ENCODE results near the gene MUC2.
A peak's percentile ranks its signal among the peaks of the same experiment; 100 is the strongest.

MUC2 gene

DNA sequence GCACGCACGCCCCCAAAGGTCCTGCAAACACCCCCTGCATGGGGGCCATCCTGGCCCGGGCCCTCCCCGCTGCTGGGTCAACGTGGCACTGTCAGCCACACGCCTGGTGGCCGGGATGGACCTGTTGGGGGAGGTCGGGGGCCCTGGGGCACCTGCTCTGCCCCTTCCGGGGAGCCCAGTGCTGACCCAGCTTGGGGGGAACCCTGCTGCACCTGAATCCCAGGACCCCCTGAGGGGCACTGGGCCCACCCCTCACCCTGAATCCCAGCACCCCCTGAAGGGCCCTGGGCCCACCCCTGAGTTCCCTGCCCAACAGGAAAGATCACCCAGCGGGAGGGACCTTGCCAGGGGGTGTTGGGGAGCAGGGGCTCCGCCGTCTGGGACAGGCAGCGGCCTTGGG lies 37.7 kb upstream of the MUC2 start:
- no peak for DNase-seq (ENCODE audit: low spot score)

- no peak for DNase-seq (ENCODE audit: low spot score)
Observed at GRCh38 chr11:1037506-1038055, 37.1 kb upstream of the MUC2 start.

DNA sequence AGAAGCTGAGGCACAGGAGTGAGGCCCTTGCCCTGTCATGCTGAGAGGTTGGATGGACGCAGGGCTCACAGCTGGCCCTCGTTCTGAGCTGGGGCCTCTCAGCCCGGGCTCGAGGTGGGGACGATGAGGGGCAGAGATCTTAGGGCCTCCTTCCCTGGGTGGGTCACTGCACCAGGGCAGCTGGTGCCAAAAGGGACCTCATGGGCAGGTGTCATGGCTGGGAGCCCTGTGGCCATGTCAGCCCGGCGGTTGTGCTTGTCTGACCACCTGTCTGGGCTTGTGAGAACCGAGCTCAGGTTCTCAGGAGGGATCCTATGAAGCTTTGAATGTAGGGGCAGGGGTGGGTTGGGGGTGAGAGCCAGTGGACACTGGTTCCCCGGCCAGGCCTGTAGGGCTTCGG lies 36.3 kb upstream of the MUC2 start:
- DNase-seq (ENCODE audit: low spot score), result no peak

DNA sequence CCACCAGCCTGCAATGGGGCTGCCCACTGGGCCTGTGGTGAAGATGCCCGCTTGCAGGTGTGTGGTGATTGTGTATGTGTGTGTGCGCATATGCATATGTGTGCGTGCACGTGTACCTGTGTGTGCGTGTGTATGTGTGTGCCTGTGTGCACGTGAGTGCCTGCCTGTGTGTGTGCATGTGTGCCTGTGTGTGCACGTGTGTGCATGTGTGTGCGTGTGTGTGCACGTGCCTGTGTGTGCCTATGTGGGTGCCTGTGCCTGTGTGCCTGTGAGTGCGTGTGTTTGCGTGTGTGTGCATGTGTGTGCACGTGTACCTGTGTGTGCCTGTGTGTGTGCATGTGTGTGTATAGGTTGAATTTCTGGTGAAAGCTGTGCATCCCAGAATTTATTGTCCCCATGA lies 35.8 kb upstream of the MUC2 start:
- DNase-seq (ENCODE audit: low spot score), result no peak

DNA sequence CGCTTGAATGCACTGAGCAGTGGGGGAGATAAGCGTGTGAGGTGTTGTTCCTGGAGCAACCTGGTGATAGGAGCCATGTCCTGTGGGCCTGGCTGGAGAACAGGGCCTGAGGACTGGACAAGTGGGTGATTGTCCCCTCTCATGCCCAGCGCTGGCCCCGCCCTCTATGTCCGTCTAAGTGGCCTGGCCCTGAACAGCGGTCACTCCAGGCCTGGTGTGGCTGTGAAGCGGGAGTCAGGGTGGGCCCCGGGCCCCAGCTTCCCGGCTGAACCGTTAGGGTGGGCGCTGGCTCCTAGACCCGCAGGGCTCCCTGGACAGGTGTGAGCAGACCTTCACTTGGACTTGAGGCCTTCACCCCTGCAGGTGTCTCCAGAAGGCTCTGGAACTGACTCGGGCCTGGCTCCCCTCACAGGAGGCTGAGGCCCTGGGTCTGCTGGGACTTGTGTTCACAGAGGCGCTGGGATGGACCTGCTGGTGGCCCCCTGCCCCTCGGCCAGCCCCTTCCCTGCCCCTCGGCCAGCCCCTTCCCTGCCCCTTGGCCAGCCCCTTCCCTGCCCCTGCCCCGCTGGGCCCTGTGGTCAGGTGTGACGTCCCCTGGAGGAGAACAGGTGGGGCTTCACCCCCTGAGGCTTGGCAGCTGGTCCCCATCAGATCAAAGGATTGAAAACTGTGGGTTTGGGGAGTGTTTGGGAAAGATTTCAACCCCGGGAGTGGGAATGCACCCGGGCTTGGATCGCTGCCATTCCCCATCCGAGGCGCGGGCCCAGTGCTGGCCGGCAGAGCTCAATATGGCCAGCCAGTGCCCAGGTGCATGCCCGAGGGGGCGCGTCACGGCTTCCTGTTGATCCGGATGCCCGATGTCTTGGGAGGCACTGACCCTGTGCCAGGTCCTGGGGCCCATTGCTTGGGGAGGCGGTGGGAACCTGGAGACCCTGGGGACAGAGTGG lies 34.9 kb upstream of the MUC2 start:
- DNase-seq (ENCODE audit: low spot score), result no peak

DNA sequence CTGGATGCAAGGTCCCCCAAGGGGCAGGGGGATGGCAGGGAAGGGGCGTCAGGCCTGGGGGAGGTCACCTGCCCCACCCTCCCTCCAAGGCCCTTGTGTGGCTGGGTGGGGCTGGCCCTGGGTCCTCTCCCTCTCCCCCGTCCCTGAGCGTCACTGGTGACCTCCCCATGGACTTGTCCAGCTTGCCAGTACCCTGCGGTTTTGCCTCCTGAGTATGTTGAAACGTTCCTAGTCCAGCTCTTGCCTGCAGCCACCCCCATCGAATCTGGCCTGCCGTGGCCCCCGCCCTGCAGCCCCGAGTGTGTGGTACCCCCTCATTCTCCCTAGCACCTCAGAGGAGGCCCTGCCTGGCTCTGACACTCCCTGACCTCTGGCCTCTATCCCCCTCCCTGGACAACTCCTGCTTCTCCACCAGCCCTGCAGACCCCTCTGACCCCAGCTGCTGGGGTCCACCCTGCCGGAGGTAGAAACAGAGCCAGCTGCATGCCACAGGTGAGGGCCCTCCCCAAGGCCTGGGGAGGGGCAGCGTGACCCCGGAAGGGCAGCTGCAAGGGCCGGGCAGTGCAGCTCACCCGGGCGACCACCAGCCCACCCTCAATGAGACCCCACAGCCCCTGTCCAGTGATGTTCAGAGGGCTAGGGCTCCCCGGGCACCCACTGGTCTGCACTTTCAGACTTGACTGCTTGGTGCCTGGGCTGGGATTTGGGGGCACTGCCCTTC lies 34.1 kb upstream of the MUC2 start:
- no peak for DNase-seq (ENCODE audit: low spot score)

DNA sequence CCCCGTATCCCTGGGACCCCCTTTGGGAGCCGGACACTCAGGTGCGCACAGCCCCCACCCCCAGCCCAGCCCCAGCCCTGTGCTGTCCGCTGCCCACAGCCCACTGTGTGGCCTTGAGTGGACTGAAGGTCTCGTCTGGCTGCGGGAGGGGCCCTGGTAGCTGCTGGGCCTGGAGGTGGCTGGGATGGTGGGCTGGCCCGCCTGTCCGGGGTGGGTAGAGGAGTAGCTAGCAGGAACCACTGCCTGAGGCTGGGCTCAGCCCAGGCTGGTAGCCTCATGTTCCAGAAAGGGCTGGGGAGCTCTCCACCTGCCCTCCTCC lies 33.6 kb upstream of the MUC2 start:
- DNase-seq (ENCODE audit: low spot score), result no peak

DNA sequence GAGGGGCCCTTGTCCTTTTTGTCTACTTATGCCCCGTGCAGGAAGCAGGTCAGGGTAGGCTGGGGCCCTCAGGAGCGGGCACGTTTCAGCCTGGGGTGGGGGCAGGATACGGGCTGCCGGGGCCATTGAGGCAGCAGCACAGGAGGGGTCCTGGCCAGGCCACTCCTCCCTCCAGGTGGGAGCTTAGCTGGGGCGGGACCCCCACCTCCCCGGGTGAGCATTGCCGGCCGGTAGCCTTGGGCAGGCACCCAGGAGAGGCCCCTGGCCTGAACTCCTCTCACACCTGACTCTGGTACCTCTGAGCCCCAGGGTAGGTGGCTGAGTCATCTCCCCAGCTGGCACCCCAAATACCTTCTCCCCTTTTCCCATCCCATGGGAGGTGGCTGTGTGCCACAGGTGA lies 33.2 kb upstream of the MUC2 start:
- no peak for DNase-seq (ENCODE audit: low spot score)

DNA sequence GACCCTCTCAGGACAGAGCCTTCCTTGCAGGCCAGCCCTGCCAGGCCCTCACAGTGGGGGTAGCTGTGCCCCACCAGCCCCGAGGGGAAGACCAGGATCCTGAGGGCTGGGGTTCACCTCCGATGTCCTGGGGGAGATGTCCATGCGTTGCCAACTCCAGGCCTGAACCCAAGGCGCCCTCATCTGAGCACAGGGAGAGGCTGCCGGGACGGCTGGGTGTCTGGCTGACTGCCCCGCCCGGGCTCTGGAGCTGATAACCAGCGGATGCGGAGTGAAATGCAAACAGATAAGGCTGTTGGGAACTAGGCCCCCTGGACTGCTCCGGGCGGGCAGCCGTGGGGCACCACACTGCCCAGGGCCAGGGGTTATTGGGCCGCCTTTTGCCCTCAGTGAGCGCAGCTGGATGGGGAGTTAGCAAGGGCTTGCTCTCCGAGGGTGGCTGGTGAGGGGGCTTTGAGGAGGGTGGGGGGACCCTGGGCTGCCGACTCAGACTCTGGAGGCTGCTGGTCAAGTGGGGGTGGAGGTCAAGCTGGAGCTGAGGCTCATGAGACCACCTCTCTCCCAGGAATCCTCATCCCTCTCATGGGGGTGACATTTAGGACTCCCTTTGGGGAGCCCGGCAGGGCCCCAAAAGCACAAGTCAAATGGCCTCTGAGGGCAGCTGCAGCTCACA lies 32.6 kb upstream of the MUC2 start:
- DNase-seq (ENCODE audit: low spot score), result no peak

- no peak for DNase-seq (ENCODE audit: low spot score)
Observed at GRCh38 chr11:1042626-1043562, 31.8 kb upstream of the MUC2 start.

- no peak for DNase-seq (ENCODE audit: low spot score)
Observed at GRCh38 chr11:1043563-1044096, 31.0 kb upstream of the MUC2 start.

GRCh38 chr11:1044160-1044559 lies 30.5 kb upstream of the MUC2 start:
- DNase-seq (ENCODE audit: low spot score), result no peak

GRCh38 chr11:1047595-1048156 lies 27.0 kb upstream of the MUC2 start:
- no peak for DNase-seq (ENCODE audit: low spot score)

GRCh38 chr11:1048375-1049070 lies 26.2 kb upstream of the MUC2 start:
- DNase-seq (ENCODE audit: low spot score), result no peak

- DNase-seq (ENCODE audit: low spot score), result no peak
Observed at GRCh38 chr11:1049071-1049405, 25.6 kb upstream of the MUC2 start.

- DNase-seq (ENCODE audit: low spot score), result no peak
Observed at GRCh38 chr11:1049431-1049891, 25.2 kb upstream of the MUC2 start.

GRCh38 chr11:1049911-1050580 lies 24.6 kb upstream of the MUC2 start:
- DNase-seq (ENCODE audit: low spot score), result no peak

DNA sequence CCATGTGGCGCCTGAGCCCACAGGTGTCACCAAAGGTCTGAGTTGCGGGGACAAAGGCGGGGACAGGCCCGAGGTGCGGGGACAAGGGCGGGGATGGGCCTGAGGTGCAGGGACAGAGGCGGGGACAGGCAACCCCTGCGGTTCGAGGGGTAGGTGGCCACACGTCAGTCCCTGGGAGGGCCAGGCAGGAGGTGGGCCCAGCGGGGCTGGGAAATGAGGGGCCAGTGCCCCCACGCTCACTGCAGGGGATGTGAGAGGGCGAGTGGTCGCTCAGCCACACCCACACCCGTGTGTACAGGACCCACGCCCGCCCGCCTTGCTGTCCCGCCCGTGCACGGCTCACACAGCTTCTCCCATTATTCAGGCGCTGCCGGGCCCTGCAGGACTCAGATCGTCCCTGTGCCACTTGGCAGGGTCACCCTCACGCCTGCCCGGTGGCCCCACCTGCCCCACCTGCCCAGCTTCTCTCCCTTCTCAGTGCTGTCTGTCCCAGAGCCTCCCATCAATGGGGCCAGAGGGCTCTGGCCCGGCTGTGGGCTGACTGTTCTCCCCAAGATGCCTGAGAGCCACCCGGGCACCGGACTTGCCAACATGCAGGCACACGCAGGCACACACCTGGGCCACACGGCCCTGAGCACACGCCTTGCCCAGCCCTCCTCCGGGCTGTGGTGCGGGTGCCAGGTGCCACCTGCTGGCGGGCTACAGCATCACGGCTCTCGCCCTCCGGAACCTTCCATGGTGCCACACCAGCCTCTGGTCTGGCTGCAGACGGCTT lies 23.9 kb upstream of the MUC2 start:
- peak; percentile 93 for DNase-seq (ENCODE audit: low spot score)
